Activated CD4-positive, CD25-positive, alpha-beta regulatory T cell treated with anti-CD3 and anti-CD28 coated beads, Interleukin-2, amount 50 U/mL, for 24 hours (primary cell): ENCODE data around the gene RRAD.
A peak's percentile ranks its signal among the peaks of the same experiment; 100 is the strongest.

Experiments
- ATAC-seq, 2 donors: fragments of 150-1000 bp; cut with Tn5 transposase; one replicate each; pipeline ENCODE4 v1.10.0; 2021; ENCODE audit warnings: mild to moderate bottlenecking in 1 of 2, moderate library complexity in 1 of 2

Gene RRAD

DNA sequence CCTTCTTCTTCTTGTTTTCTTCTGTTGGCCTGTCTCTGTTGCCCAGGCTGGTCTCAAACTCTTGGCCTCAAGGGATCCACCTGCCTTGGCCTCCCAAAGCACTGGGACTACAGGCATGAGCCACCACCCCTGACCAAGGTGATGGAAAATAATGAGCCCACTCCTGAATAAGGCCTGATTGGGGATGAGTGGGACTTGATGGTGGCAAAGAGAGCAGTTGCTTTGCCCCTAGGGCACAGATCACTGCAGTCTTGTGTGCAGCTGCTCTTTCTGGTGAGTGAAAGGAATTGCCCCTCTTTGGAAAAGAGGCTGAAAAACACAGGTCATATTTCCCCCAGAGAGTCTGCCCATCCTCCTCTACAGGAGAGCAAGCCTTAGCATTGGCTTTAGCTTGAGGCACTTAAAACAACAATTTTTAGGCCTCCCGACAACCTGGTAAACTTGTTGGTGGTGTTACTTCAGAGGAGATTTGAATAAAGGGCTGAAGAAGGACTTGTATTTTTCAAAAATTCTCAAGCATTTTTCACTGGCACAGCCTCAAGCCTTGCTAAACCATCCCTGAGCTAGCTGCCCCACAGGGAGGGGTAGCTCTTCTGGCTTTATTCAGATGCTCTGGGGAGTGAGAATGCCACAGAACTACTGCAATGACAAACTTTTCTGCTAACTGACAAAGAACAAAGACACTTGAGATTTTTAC is 51.1 kb downstream of the RRAD start:
- no peak for ATAC-seq

GRCh38 chr16:66873685-66874055 is 51.7 kb downstream of the RRAD start:
- ATAC-seq = no peak

DNA sequence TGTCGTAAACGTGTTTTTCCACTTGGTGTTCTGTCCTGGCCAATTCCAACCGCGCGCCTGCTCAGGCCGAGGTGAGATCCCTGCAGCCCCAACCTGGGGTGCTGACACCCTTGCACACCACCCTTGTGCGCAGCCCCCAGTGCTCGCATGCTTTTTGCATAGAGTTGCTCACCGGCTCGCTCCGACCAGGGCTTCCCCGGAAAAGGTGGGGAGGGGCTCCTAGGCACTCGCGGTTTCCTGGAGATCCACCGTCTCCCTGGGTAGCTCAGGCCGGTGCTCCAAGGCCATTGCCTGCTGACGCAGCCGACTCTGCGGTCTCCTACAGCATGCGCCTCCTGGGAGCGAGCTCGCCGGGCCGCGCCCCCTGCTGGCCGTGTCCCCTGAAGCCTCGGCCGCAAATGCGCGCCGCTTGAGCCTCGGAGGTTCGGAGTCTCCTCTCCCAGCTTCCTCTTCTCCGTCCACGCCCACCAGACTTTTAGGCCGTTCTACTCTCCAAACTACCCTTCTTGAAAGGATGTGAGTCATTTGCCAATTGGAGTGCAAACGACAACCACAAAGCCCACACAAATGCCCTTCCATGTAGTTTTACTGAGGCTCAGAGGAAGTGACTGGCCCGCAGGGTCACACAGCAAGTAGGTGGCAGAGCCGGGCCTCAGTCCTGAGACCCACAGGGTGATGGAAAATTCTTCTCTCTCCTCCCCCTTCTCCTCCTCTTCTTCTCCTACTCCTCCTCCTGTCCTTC is 52.2 kb downstream of the RRAD start:
- peak; percentile 85 to 93 for ATAC-seq

GRCh38 chr16:66872559-66872942 is 52.8 kb downstream of the RRAD start:
- ATAC-seq = no peak

GRCh38 chr16:66871840-66872239 is 53.5 kb downstream of the RRAD start:
- no peak for ATAC-seq
